Calu3 (cell line): ENCODE results near the gene OR2C3. TPM values are rescaled to one million over a fixed set of nuclear protein-coding genes. Genes with fewer than 3 reads are reported as not detected.

Experiments
- BruUV-seq: library from RNA; stranded (reverse); fragments of 400-500 nt; replicated peaks from 2 replicates; lab custom pipeline; 2021; lab: Mats Ljungman, UMichigan
- CTCF ChIA-PET: fragments of 300-600 bp; sonication (Branson Sonifier 250); formaldehyde crosslinking; loops from one replicate; lab custom pipeline; 2022; ENCODE audit warnings: antibody characterized with exemption; lab: Charles Lee
- DNase-seq: peaks from one replicate; pipeline ENCODE4 v3.0.0; 2022
- H3K27ac Mint-ChIP-seq: one replicate; pipeline ENCODE4 v1.8.0; 2022; ENCODE audit warnings: mixed read lengths; ENCODE audit not compliant: unreplicated experiment
- H3K27me3 Mint-ChIP-seq: one replicate; pipeline ENCODE4 v1.8.0; 2022; ENCODE audit warnings: mixed read lengths; ENCODE audit not compliant: unreplicated experiment
- H3K36me3 Mint-ChIP-seq: one replicate; pipeline ENCODE4 v1.8.0; 2022; ENCODE audit warnings: mild to moderate bottlenecking, moderate library complexity, mixed read lengths; ENCODE audit not compliant: insufficient read depth, unreplicated experiment
- H3K4me1 Mint-ChIP-seq: one replicate; pipeline ENCODE4 v1.8.0; 2022; ENCODE audit warnings: mild to moderate bottlenecking, low read depth, mixed read lengths; ENCODE audit not compliant: unreplicated experiment
- H3K4me3 Mint-ChIP-seq: one replicate; pipeline ENCODE4 v1.8.0; 2022; ENCODE audit warnings: mild to moderate bottlenecking, low read depth, moderate library complexity, mixed read lengths; ENCODE audit not compliant: unreplicated experiment
- H3K9me3 Mint-ChIP-seq: one replicate; pipeline ENCODE4 v1.8.0; 2022; ENCODE audit warnings: low read depth, mixed read lengths; ENCODE audit not compliant: unreplicated experiment
- CTCF ChIP-seq: fragments of 200-600 bp; IDR thresholded peaks from one replicate; pipeline ENCODE4 v1.8.0; 2022; ENCODE audit warnings: antibody characterized with exemption; ENCODE audit not compliant: unreplicated experiment
- intact Hi-C: fragments of 100-400 bp; cut with micrococcal nuclease; formaldehyde crosslinking; loops from one replicate; pipeline ENCODE4 v1.10.0; 2022; ENCODE audit not compliant: unreplicated experiment
- total RNA-seq: library from RNA; stranded (reverse); gene quantifications from 2 replicates; pipeline ENCODE4 v1.2.3, GENCODE V29; 2022

Gene OR2C3
- total RNA-seq, 1 experiment from 2014 or later: not detected

GRCh38 chr1:247542811-247543210 is 6.6 kb upstream of the OR2C3 start:
- TF ChIP-seq CTCF: no peak
- H3K4me3 Mint-ChIP-seq: no peak overlapping the region
- H3K36me3 Mint-ChIP-seq: no peaks in the 10 kb centered on the region
- H3K27ac Mint-ChIP-seq: no peak overlapping the region
- no TSS peak for BruUV-seq
- CTCF ChIA-PET: no interaction called here
- H3K4me1 Mint-ChIP-seq: no peaks in the 10 kb centered on the region
- H3K9me3 Mint-ChIP-seq: peaks cover 17% of the 10 kb centered on the region
- no peak for DNase-seq
- H3K27me3 Mint-ChIP-seq: no peaks in the 10 kb centered on the region
- intact Hi-C loops: no loop called here

GRCh38 chr1:247540581-247540980 is 4.3 kb upstream of the OR2C3 start:
- no peaks in the 10 kb centered on the region for H3K27me3 Mint-ChIP-seq
- no peak for DNase-seq
- H3K4me3 Mint-ChIP-seq: no peak overlapping the region
- H3K36me3 Mint-ChIP-seq: no peaks in the 10 kb centered on the region
- no peak for TF ChIP-seq CTCF
- H3K9me3 Mint-ChIP-seq: peaks cover 19% of the 10 kb centered on the region
- no TSS peak for BruUV-seq
- CTCF ChIA-PET: interaction anchor here (0.5 kb wide), 1 partner anchor 778 kb away, joined by 3 read pairs; no protein-coding TSS in a partner anchor
- intact Hi-C loops: no loop called here
- H3K4me1 Mint-ChIP-seq: no peaks in the 10 kb centered on the region
- no peak overlapping the region for H3K27ac Mint-ChIP-seq

GRCh38 chr1:247539215-247539614 is 3.0 kb upstream of the OR2C3 start:
- no TSS peak for BruUV-seq
- H3K4me3 Mint-ChIP-seq: no peak overlapping the region
- H3K27ac Mint-ChIP-seq: no peak overlapping the region
- H3K9me3 Mint-ChIP-seq: peaks cover 23% of the 10 kb centered on the region
- CTCF ChIA-PET: no interaction called here
- TF ChIP-seq CTCF: no peak
- intact Hi-C loops: no loop called here
- H3K36me3 Mint-ChIP-seq: no peaks in the 10 kb centered on the region
- H3K27me3 Mint-ChIP-seq: no peaks in the 10 kb centered on the region
- no peak for DNase-seq
- H3K4me1 Mint-ChIP-seq: no peaks in the 10 kb centered on the region

GRCh38 chr1:247538561-247538960 is 2.3 kb upstream of the OR2C3 start:
- CTCF ChIA-PET: no interaction called here
- intact Hi-C loops: no loop called here
- no peak for TF ChIP-seq CTCF
- no peaks in the 10 kb centered on the region for H3K36me3 Mint-ChIP-seq
- no TSS peak for BruUV-seq
- H3K9me3 Mint-ChIP-seq: peaks cover 26% of the 10 kb centered on the region
- no peak overlapping the region for H3K4me3 Mint-ChIP-seq
- H3K27ac Mint-ChIP-seq: no peak overlapping the region
- no peak for DNase-seq
- no peaks in the 10 kb centered on the region for H3K4me1 Mint-ChIP-seq
- no peaks in the 10 kb centered on the region for H3K27me3 Mint-ChIP-seq

- H3K27ac Mint-ChIP-seq: no peak overlapping the region
- intact Hi-C loops: no loop called here
- H3K4me1 Mint-ChIP-seq: no peaks in the 10 kb centered on the region
- no peak for DNase-seq
- H3K9me3 Mint-ChIP-seq: peaks cover 32% of the 10 kb centered on the region
- no peaks in the 10 kb centered on the region for H3K36me3 Mint-ChIP-seq
- TF ChIP-seq CTCF: no peak
- CTCF ChIA-PET: no interaction called here
- no peaks in the 10 kb centered on the region for H3K27me3 Mint-ChIP-seq
- BruUV-seq: no TSS peak
- no peak overlapping the region for H3K4me3 Mint-ChIP-seq
These were observed 838 bp downstream of the OR2C3 start for GRCh38 chr1:247535402-247535801.
